HepG2 (cell line): ENCODE measurements around the gene MRPL20. TPM values are rescaled to one million over a fixed set of nuclear protein-coding genes. Genes with fewer than 3 reads are reported as not detected.
A peak's percentile ranks its signal among the peaks of the same experiment; 100 is the strongest.

ENCODE experiments used
- ARID2 ChIP-seq: sonication (generic); formaldehyde crosslinking; IDR thresholded peaks from 2 replicates; pipeline ENCODE4 v1.8.1; 2022; ENCODE audit warnings: mild to moderate bottlenecking, missing genetic modification reagents, borderline replicate concordance
- ATF7 ChIP-seq, 2 experiments: fragments of 450-650 bp in 1 of 2; sonication (generic) in 1 of 2; formaldehyde crosslinking in 1 of 2; IDR thresholded peaks; 2 replicates each; pipeline versions ENCODE4 v1.4.0 to v1.6.1; 2016 to 2020; ENCODE audit warnings: antibody characterized with exemption in 1 of 2, mild to moderate bottlenecking in 1 of 2, missing genetic modification reagents in 1 of 2
- BRCA1 ChIP-seq: sonication (generic); formaldehyde crosslinking; IDR thresholded peaks from 2 replicates; pipeline ENCODE4 v1.4.0; 2020; ENCODE audit warnings: missing genetic modification reagents
- E2F5 ChIP-seq: sonication (generic); formaldehyde crosslinking; conservative IDR thresholded peaks from 2 replicates; pipeline ENCODE4 v1.4.0; 2020; ENCODE audit warnings: missing genetic modification reagents
- ISX ChIP-seq: sonication (generic); formaldehyde crosslinking; conservative IDR thresholded peaks from 2 replicates; pipeline ENCODE4 v1.5.0; 2020; ENCODE audit warnings: missing genetic modification reagents
- MAFK ChIP-seq, 2 experiments: IDR thresholded peaks in 1 of 2; conservative IDR thresholded peaks in 1 of 2; 2 replicates each; pipeline ENCODE4 v1.6.1; 2011; ENCODE audit warnings: improper control_type of control experiment in 2 of 2, low read length in 2 of 2
- MIER3 ChIP-seq: IDR thresholded peaks from 2 replicates; pipeline ENCODE4 v1.6.1; 2016; ENCODE audit warnings: missing compliant biosample characterization, borderline replicate concordance
- NCOA5 ChIP-seq: sonication (generic); formaldehyde crosslinking; IDR thresholded peaks from 2 replicates; pipeline ENCODE4 v1.4.0; 2020; ENCODE audit warnings: missing genetic modification reagents
- NFYB ChIP-seq: sonication (generic); formaldehyde crosslinking; IDR thresholded peaks from 2 replicates; pipeline ENCODE4 v1.4.0; 2020; ENCODE audit warnings: missing genetic modification reagents
- PBX2 ChIP-seq: IDR thresholded peaks from 2 replicates; pipeline ENCODE4 v1.6.1; 2016; ENCODE audit warnings: control low read depth
- PBX3 ChIP-seq: sonication (generic); formaldehyde crosslinking; IDR thresholded peaks from 2 replicates; pipeline ENCODE4 v1.8.1; 2023; ENCODE audit warnings: missing genetic modification reagents, inconsistent platforms, borderline replicate concordance
- PPARG ChIP-seq: conservative IDR thresholded peaks from 2 replicates; pipeline ENCODE4 v1.6.1; 2016; ENCODE audit warnings: missing biosample characterization, missing genetic modification reagents
- RFX3 ChIP-seq: IDR thresholded peaks from 2 replicates; pipeline ENCODE4 v1.6.1; 2016; ENCODE audit warnings: missing biosample characterization, missing genetic modification reagents
- TFAP4 ChIP-seq: sonication (generic); IDR thresholded peaks from 2 replicates; pipeline ENCODE4 v1.6.1; 2016; ENCODE audit warnings: low read depth, borderline replicate concordance
- TMF1 ChIP-seq: sonication (generic); formaldehyde crosslinking; IDR thresholded peaks from 2 replicates; pipeline ENCODE4 v1.8.1; 2022; ENCODE audit warnings: low read depth, missing genetic modification reagents
- ZFP41 ChIP-seq: sonication (generic); formaldehyde crosslinking; IDR thresholded peaks from 2 replicates; pipeline ENCODE4 v1.4.0; 2020; ENCODE audit warnings: mild to moderate bottlenecking, missing genetic modification reagents, borderline replicate concordance
- ZNF124 ChIP-seq: sonication (generic); formaldehyde crosslinking; IDR thresholded peaks from 2 replicates; pipeline ENCODE4 v1.4.0; 2020; ENCODE audit warnings: missing genetic modification reagents
- ZNF639 ChIP-seq: conservative IDR thresholded peaks from 2 replicates; pipeline ENCODE4 v1.6.1; 2018; ENCODE audit warnings: missing genetic modification reagents
- polyA plus RNA-seq, 8 experiments: library from polyadenylated mRNA; depleted of rRNA in 3 of 8; stranded (reverse) in 7 of 8; unstranded in 1 of 8; fragments of >200 nt; fragmentation: Illumina TruSeq in 4 of 8; extraction: Trizol in 4 of 8; gene quantifications; 2 replicates each; pipeline versions ENCODE4 v1.2.1 to v1.2.3, GENCODE V29; 2011 to 2016; ENCODE audit warnings: low read depth in 4 of 8, missing spikeins in 1 of 8, mixed read lengths in 1 of 8; ENCODE audit not compliant: insufficient read depth in 1 of 8
- total RNA-seq, 5 experiments: library from RNA; depleted of rRNA; stranded (reverse); fragments of >200 nt; fragmentation: Illumina TruSeq; extraction: Trizol; gene quantifications; 2 replicates each; pipeline ENCODE4 v1.2.3, GENCODE V29; 2016; ENCODE audit warnings: low read depth in 1 of 5

The MRPL20 gene
- total and polyA plus RNA-seq, 2 of the 13 experiments (the other 11 are each of a cell fraction or from before 2014, with no cell fraction given): 59.2 to 127 TPM

GRCh38 chr1:1406821-1407635 lies at the start of gene MRPL20 (continued):
- TF ChIP-seq ARID2 (CRISPR knock-in tag) (no peak), ZNF124 (CRISPR knock-in tag) (peak; percentile 92), PPARG (peak; percentile 53), ZNF639 (peak; percentile 94), ISX (CRISPR knock-in tag) (peak; percentile 37), NFYB (CRISPR knock-in tag) (0 out of 2 replicates have a peak, but pooled peaks have one; percentile 32), MIER3 (CRISPR knock-in tag) (peak; percentile 88; the same call in 1 of the 2 replicates), TFAP4 (peak; percentile 51; the same call in 1 of the 2 replicates), NCOA5 (CRISPR knock-in tag) (no peak), ATF7 (IDR thresholded peaks at IDR 0.05) (no peak), ATF7 (CRISPR knock-in tag; IDR thresholded peaks at IDR 0.05) (no peak; the same call in 1 of the 2 replicates), E2F5 (peak; percentile 62), ZFP41 (CRISPR knock-in tag) (no peak), MAFK (conservative IDR thresholded peaks at IDR 0.05 in 1 of 2, IDR thresholded peaks at IDR 0.05 in 1 of 2; ENCODE audit: low read length in 2 of 2) (no peak), BRCA1 (CRISPR knock-in tag) (peak; percentile 35; the same call in 1 of the 2 replicates), TMF1 (CRISPR knock-in tag) (peak; percentile 81; the same call in 1 of the 2 replicates), PBX3 (CRISPR knock-in tag) (no peak), PBX2 (CRISPR knock-in tag) (peak; percentile 30; the same call in 1 of the 2 replicates), RFX3 (CRISPR knock-in tag) (peak; percentile 22; the same call in 1 of the 2 replicates)
